Measurements from ENCODE around the gene S100A7.
"Not testable (repeated sequence)": the region's sequence is repeated elsewhere in the genome, so short reads cannot be mapped to it uniquely, and the experiment has no call there.

The S100A7 gene

DNA sequence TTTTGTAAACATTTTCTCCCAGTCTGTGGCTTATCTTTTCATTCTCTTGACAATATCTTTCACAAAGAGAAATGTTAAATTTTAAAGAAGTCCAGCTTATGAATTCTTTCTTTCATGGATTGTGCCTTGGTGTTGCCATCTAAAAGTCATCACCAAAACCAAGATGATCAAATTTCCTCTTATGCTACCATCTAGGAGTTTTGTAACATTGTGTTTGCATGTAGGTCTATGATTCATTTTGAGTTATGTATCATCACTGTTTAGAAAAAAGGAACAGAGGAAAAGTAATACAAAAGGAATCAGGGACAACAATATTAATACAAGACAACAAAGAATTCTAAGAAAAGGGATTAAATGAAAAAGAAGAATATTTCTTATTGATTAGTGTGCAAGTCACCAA, 2.3 kb upstream of the S100A7 start:
- H3K27ac Mint-ChIP-seq; H3K36me3 Mint-ChIP-seq (ENCODE audit: insufficient read depth); H3K4me1 Mint-ChIP-seq (ENCODE audit: low read depth in 2 of 2); H3K4me3 Mint-ChIP-seq; ATAC-seq (replicated peaks); DNase-seq; H3K9me3 Mint-ChIP-seq: not testable (repeated sequence)
- peaks cover 52 to 75% of the 10 kb centered on the region in 2 donors for H3K27me3 Mint-ChIP-seq

DNA sequence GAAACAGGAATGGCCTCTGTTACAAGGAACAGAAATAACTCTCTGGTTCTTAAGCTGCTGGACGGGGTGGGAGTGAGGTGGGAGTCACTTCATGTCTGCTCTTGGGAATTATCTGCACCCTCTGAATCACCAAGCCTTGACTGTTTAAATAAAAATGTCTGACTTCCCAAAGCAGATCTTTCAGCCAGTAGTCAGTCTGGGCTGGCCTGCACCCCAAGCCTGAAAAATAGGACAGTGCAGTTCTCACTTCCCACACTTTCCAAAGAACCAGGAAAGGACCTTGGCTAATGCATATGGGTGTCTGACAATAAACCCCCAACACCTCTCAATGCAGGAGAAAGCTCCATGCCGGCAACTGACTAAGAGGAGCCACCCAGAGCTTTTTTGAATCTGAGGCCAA, 796 bp downstream of the S100A7 start:
- no peaks in the 10 kb centered on the region for H3K4me1 Mint-ChIP-seq (ENCODE audit: low read depth in 2 of 2)
- no peaks in the 10 kb centered on the region for H3K36me3 Mint-ChIP-seq (ENCODE audit: insufficient read depth)
- no peak overlapping the region for H3K27ac Mint-ChIP-seq
- H3K9me3 Mint-ChIP-seq, result no peaks in the 10 kb centered on the region
- DNase-seq (no peak), ATAC-seq (replicated peaks) (no peak)
- H3K4me3 Mint-ChIP-seq, result no peak overlapping the region
- H3K27me3 Mint-ChIP-seq, result peaks cover 63 to 94% of the 10 kb centered on the region in 2 donors

- Mint-ChIP-seq H3K27ac (no peak overlapping the region), H3K27me3 (peaks cover 63 to 77% of the 10 kb centered on the region in 2 donors), H3K4me1 (ENCODE audit: low read depth in 2 of 2) (no peaks in the 10 kb centered on the region), H3K4me3 (no peak overlapping the region), H3K9me3 (no peaks in the 10 kb centered on the region), H3K36me3 (ENCODE audit: insufficient read depth) (no peaks in the 10 kb centered on the region)
- ATAC-seq (replicated peaks) (no peak), DNase-seq (no peak)
Observed at GRCh38 chr1:153456396-153456795, 4.1 kb downstream of the S100A7 start.

GRCh38 chr1:153448851-153449250, 11.6 kb downstream of the S100A7 start:
- H3K27ac Mint-ChIP-seq; H3K4me3 Mint-ChIP-seq; ATAC-seq (replicated peaks); H3K36me3 Mint-ChIP-seq (ENCODE audit: insufficient read depth); H3K4me1 Mint-ChIP-seq (ENCODE audit: low read depth in 2 of 2); H3K9me3 Mint-ChIP-seq; DNase-seq: not testable (repeated sequence)
- peaks cover 59 to 63% of the 10 kb centered on the region in 2 donors for H3K27me3 Mint-ChIP-seq

GRCh38 chr1:153447498-153448170, 12.8 kb downstream of the S100A7 start:
- H3K9me3 Mint-ChIP-seq, result no peaks in the 10 kb centered on the region
- no peaks in the 10 kb centered on the region for H3K4me1 Mint-ChIP-seq (ENCODE audit: low read depth in 2 of 2)
- no peak overlapping the region for H3K27ac Mint-ChIP-seq
- H3K36me3 Mint-ChIP-seq (ENCODE audit: insufficient read depth), result peaks cover 3% of the 10 kb centered on the region
- no peak for ATAC-seq (replicated peaks)
- no peak overlapping the region for H3K4me3 Mint-ChIP-seq
- DNase-seq, result no peak
- H3K27me3 Mint-ChIP-seq, result peaks cover 55 to 65% of the 10 kb centered on the region in 2 donors

GRCh38 chr1:153444078-153444477, 16.4 kb downstream of the S100A7 start:
- Mint-ChIP-seq H3K27me3 (peaks cover 45 to 85% of the 10 kb centered on the region in 2 donors), H3K4me3 (no peak overlapping the region), H3K9me3 (no peaks in the 10 kb centered on the region), H3K4me1 (ENCODE audit: low read depth in 2 of 2) (no peaks in the 10 kb centered on the region), H3K27ac (no peak overlapping the region), H3K36me3 (ENCODE audit: insufficient read depth) (peaks cover 3% of the 10 kb centered on the region)
- DNase-seq, result no peak
- no peak for ATAC-seq (replicated peaks)

GRCh38 chr1:153443486-153443885, 17.0 kb downstream of the S100A7 start:
- no peak for ATAC-seq (replicated peaks)
- no peaks in the 10 kb centered on the region for H3K9me3 Mint-ChIP-seq
- H3K36me3 Mint-ChIP-seq (ENCODE audit: insufficient read depth), result peaks cover 3% of the 10 kb centered on the region
- no peak overlapping the region for H3K4me3 Mint-ChIP-seq
- no peak overlapping the region for H3K27ac Mint-ChIP-seq
- H3K4me1 Mint-ChIP-seq (ENCODE audit: low read depth in 2 of 2), result no peaks in the 10 kb centered on the region
- peaks cover 40 to 85% of the 10 kb centered on the region in 2 donors for H3K27me3 Mint-ChIP-seq
- no peak for DNase-seq

- Mint-ChIP-seq H3K27ac (no peak overlapping the region), H3K36me3 (ENCODE audit: insufficient read depth) (no peaks in the 10 kb centered on the region), H3K27me3 (peaks cover 50 to 85% of the 10 kb centered on the region in 2 donors), H3K4me3 (no peak overlapping the region), H3K4me1 (ENCODE audit: low read depth in 2 of 2) (no peaks in the 10 kb centered on the region), H3K9me3 (no peaks in the 10 kb centered on the region)
- no peak for ATAC-seq (replicated peaks)
- no peak for DNase-seq
Observed at GRCh38 chr1:153441238-153441755, 19.2 kb downstream of the S100A7 start.

- peaks cover 40 to 84% of the 10 kb centered on the region in 2 donors for H3K27me3 Mint-ChIP-seq
- DNase-seq (no peak), ATAC-seq (replicated peaks) (no peak)
- no peaks in the 10 kb centered on the region for H3K4me1 Mint-ChIP-seq (ENCODE audit: low read depth in 2 of 2)
- H3K27ac Mint-ChIP-seq, result no peak overlapping the region
- H3K4me3 Mint-ChIP-seq, result no peak overlapping the region
- H3K9me3 Mint-ChIP-seq, result no peaks in the 10 kb centered on the region
- no peaks in the 10 kb centered on the region for H3K36me3 Mint-ChIP-seq (ENCODE audit: insufficient read depth)
Observed at GRCh38 chr1:153439273-153439672, 21.2 kb downstream of the S100A7 start.

- no peak overlapping the region for H3K4me3 Mint-ChIP-seq
- no peaks in the 10 kb centered on the region for H3K4me1 Mint-ChIP-seq (ENCODE audit: low read depth in 2 of 2)
- no peak overlapping the region for H3K27ac Mint-ChIP-seq
- H3K27me3 Mint-ChIP-seq, result peaks cover 34 to 84% of the 10 kb centered on the region in 2 donors
- H3K9me3 Mint-ChIP-seq, result no peaks in the 10 kb centered on the region
- DNase-seq (no peak), ATAC-seq (replicated peaks) (no peak)
- H3K36me3 Mint-ChIP-seq (ENCODE audit: insufficient read depth), result no peaks in the 10 kb centered on the region
Observed at GRCh38 chr1:153438599-153438998, 21.9 kb downstream of the S100A7 start.

DNA sequence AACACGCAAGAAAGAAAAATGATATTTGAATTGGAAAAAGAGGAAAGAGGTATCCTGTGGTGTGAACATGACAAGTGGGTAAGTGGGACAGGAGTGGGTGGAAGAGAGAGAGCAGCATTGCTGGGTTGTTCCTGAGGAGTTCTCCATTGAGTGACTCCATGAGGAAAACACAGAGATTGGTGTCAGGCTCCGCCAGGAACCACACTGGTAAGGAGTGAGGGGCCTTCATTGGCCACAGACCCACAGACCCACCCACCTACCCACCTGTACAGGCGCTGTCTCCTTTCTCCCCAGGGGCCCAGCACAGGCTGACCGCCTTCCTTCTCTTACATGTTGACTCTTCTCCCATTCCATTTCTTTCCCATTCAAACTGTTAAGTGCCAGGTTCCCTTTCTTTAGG, 23.2 kb downstream of the S100A7 start:
- no peak overlapping the region for H3K27ac Mint-ChIP-seq
- DNase-seq, result no peak

DNA sequence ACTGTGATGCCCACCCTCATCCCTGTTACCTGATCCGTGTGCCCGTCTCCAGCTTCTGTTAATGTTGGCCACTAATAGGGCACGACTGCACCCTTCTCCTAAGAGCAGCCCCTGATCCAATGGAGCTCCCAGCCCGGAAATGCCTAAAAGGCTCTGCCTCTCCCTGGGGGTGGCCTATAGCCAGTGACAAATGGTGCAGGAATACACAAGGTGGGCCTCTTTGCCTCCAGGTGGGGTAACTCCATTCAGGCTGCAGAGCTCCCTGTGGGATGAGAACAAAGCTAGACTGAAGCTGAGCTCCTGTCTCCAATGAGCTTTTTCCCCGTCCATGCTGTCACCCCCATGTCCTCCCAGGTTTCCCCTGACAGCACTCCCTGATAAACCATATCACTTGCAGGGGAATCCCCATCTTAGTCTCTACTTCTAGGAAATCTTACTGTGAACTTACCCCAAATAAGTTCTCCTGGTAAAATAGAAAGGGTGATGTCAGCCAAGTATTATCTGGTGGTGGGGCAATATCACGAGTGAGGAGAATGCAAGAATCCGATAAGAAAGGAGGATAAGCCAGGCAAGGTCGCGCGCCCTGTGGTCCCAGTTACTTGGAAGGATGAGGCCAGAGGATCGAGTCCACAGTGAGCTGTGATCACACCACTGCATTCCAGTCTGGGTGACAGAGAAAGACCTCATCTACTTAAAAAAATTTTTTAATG, 25.6 kb downstream of the S100A7 start:
- H3K27me3 Mint-ChIP-seq, result peaks cover 53 to 92% of the 10 kb centered on the region in 2 donors
- H3K27ac Mint-ChIP-seq, result no peak overlapping the region
- H3K4me1 Mint-ChIP-seq (ENCODE audit: low read depth in 2 of 2), result no peaks in the 10 kb centered on the region
- H3K4me3 Mint-ChIP-seq, result no peak overlapping the region
- no peaks in the 10 kb centered on the region for H3K36me3 Mint-ChIP-seq (ENCODE audit: insufficient read depth)
- H3K9me3 Mint-ChIP-seq, result no peaks in the 10 kb centered on the region
- no peak for DNase-seq
- no peak for ATAC-seq (replicated peaks)

More for the DNA sequence above, 23.2 kb downstream of the S100A7 start:
- Mint-ChIP-seq H3K36me3 (ENCODE audit: insufficient read depth) (no peaks in the 10 kb centered on the region), H3K9me3 (no peaks in the 10 kb centered on the region), H3K27me3 (peaks cover 43 to 90% of the 10 kb centered on the region in 2 donors), H3K4me3 (no peak overlapping the region), H3K4me1 (ENCODE audit: low read depth in 2 of 2) (no peaks in the 10 kb centered on the region)
- no peak for ATAC-seq (replicated peaks)

- Mint-ChIP-seq H3K4me3 (no peak overlapping the region), H3K4me1 (ENCODE audit: low read depth in 2 of 2) (no peaks in the 10 kb centered on the region)
Observed at GRCh38 chr1:153432874-153433681, 27.4 kb downstream of the S100A7 start.

More at GRCh38 chr1:153432874-153433681, 27.4 kb downstream of the S100A7 start:
- DNase-seq (no peak), ATAC-seq (replicated peaks) (no peak)
- Mint-ChIP-seq H3K36me3 (ENCODE audit: insufficient read depth) (no peaks in the 10 kb centered on the region), H3K27ac (no peak overlapping the region), H3K9me3 (no peaks in the 10 kb centered on the region), H3K27me3 (peaks cover 58 to 92% of the 10 kb centered on the region in 2 donors)

All from effector memory CD8-positive, alpha-beta T cell (primary cell).